GM08714 (cell line): ENCODE measurements around the gene PPDPF.

Experiments
- H3K4me3 ChIP-seq: fragments of 200-500 bp; sonication (Bioruptor generic); 2 replicates; pipeline ENCODE4 v1.5.1; 2014; ENCODE audit warnings: mild to moderate bottlenecking, low read length, inconsistent platforms
- ZNF274 ChIP-seq: IDR thresholded peaks from 2 replicates; pipeline ENCODE4 v1.6.1; 2012; ENCODE audit warnings: mild to moderate bottlenecking, low read depth, low read length

The PPDPF gene

GRCh38 chr20:63482021-63482587 is 38.5 kb upstream of the PPDPF start:
- no peak for TF ChIP-seq ZNF274
- H3K4me3 ChIP-seq = no peak overlapping the region

DNA sequence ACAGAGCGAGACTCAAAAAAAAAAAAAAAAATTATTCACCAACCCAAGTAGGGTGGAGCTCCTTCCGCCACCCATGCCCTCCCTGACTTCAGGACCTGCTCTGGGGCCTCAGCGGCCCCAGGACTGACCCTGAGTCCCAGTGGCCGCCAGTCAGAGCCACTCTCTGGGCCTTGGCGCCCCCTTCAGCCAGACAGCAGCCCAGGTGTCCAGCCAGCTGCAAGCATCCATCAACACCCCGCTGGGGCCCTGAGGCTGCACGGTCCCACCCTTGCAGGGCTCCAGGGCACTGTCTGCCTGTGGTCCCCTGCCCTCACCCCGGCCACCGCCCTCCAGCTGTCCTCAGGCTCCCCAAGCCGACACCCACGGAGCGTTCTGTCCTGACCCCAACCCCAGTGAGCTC is 36.7 kb upstream of the PPDPF start:
- TF ChIP-seq ZNF274 = no peak
- H3K4me3 ChIP-seq = no peak overlapping the region

DNA sequence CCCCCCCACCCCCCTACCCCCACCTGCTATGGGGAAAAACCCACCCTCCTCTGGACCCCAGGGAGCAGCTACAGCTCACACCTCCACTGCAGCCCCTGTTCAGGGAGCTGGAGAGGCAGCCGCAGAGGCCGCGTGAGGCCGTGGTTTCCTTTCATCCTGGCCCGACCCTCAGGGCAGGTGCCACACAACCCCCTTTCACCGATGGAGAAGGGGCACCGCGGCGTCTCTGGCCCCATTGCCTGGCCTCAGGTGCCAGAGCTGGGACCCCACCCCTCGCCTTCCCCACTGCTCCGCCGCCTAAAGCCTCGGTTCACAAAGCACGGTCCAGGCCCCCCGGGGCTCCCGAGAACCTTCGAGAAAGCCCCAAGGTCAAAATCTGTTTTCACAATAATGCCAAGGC is 36.3 kb upstream of the PPDPF start:
- TF ChIP-seq ZNF274 = no peak

DNA sequence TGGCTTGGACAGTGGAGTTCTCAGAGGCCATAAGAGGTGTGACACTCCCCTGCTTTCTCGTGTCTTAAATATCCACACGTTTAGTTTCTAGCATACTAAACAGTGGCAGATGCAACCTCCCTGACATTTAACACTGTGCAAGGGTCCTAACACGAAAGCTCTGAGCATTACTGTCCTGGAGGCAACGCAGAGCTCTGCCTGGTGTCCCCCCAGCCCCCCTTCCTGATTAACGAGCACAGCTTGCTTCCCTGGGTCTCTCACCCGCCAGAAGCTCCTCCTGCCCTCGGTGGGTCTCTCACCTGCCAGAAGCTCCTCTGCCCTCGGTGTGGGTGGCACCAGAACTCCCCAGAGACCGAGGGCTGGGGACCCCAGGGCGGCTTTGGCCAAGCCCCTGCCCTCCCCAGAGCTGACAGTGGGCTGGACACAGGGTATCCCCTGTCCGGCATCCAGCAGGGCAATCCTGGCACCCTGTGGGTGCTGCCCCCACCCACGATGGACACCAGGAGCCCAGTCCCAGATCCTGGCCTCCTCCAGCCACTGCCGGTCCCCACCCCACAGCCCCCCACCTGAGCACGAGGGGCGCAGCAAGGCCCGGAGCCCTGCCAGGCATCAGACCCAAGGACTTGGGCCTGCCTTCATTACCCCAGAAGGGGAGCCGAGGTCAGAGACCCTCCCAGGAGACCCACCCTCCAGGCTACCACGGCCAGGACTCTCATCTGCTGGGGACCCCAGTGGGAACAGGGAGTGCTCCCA is 35.7 kb upstream of the PPDPF start:
- no peak for TF ChIP-seq ZNF274
- H3K4me3 ChIP-seq = no peak overlapping the region

More for the DNA sequence above, 36.3 kb upstream of the PPDPF start:
- H3K4me3 ChIP-seq = no peak overlapping the region

DNA sequence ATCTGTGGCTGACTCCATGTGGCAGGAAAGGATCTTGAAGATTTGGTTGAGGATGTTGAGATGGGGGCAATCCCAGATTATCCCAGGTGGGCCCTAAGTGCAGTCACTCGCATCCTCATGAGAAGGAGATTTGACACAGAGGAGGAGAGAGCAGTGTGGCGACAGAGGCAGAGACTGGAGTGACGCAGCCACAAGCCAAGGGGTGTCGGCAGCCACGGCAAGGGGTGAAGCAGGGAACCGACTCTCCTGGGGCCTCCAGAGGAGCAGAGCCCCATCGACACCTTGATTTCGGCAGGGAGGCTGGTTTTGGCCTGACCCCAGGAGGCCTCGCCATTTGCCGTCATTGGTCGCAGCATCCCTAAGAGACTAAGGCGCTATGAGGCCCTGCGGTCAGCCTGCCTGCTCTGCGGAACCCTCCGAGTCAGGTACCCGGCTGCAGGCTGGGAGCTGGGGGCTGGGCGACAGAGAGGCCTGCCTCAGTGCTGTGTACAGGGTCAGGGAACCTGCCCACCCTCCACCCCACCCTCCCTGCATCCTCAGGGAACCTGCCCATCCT is 34.2 kb upstream of the PPDPF start:
- no peak overlapping the region for H3K4me3 ChIP-seq
- TF ChIP-seq ZNF274 = no peak

GRCh38 chr20:63487116-63487764 is 33.3 kb upstream of the PPDPF start:
- no peak overlapping the region for H3K4me3 ChIP-seq
- TF ChIP-seq ZNF274 = no peak

- no peak overlapping the region for H3K4me3 ChIP-seq
- TF ChIP-seq ZNF274 = no peak
Observed at GRCh38 chr20:63487781-63488241, 32.8 kb upstream of the PPDPF start.

DNA sequence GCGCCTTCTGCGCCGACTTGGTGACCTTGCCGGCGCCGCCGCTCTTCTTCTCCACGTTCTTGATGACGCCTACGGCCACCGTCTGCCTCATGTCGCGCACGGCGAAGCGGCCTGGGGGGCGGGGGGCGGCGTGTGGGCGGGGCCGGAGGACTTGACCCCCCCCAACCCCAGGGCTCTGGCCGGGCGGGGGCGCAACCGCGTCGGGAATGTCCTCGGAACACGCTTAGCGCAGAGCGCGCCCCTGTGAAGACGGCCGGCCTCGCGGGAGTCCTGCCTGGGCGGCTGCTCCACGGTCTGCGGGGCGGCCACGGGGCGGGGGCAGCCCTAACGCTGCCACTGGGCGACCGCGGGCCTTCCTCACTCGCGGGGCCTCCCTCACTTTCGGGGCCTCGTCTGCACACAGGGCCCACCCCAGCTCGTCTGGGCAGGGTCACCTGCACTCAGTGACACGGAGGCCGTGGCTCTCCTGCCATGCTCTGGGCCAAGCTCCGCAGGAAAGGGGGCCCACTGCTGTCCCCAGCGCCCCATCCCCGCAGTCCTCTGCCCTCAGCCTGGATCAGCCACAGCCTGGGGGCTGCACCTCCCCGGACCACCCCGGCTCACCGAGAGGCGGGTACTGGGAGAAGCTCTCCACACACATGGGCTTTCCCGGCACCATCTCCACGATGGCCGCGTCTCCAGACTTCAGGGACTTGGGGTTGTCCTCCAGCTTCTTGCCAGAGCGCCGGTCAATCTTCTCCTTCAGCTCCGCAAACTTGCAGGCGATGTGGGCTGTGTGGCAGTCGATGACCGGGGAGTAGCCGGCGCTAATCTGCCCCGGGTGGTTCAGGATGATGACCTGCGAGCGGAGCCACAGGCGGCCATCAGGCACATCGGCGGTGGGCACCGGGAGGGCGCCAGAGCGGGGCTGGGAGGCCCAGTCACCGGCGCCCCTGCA is 32.0 kb upstream of the PPDPF start:
- no peak overlapping the region for H3K4me3 ChIP-seq
- no peak for TF ChIP-seq ZNF274

DNA sequence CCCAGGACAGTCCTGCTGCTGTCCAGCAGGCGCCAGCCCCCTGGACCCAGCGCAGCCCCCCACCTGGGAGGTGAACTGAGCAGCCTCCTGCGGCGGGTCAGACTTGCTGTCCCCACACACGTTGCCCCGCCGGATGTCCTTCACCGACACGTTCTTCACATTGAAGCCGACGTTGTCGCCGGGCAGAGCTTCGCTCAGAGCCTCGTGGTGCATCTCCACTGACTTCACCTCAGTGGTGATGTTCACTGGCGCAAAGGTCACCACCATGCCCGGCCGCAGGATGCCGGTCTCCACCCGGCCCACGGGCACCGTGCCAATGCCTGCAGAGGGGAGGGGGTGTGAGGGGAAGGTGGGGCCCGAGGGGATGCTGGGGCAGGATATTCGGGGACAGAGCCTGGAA is 30.1 kb upstream of the PPDPF start:
- TF ChIP-seq ZNF274 = no peak
- no peak overlapping the region for H3K4me3 ChIP-seq

- H3K4me3 ChIP-seq = no peak overlapping the region
- TF ChIP-seq ZNF274 = no peak
Observed at GRCh38 chr20:63491078-63491477, 29.5 kb upstream of the PPDPF start.

- no peak overlapping the region for H3K4me3 ChIP-seq
- no peak for TF ChIP-seq ZNF274
Observed at GRCh38 chr20:63491635-63492230, 28.8 kb upstream of the PPDPF start.

DNA sequence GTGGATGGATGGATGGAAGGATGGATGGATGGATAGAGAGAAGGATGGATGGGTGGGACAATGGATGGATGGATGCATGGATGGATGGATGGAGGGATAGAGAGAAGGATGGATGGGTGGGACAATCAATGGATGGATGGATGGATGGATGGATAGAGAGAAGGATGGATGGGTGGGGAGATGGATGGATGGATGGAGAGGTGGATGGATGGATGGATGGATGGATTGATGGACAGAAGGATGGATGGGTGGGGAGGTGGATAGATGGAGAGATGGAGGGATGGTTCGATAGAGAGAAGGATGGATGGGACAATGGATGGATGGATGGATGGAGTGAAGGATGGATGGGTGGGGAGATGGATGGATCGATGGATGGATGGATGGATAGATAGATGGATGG is 28.0 kb upstream of the PPDPF start:
- no peak for TF ChIP-seq ZNF274
- no peak overlapping the region for H3K4me3 ChIP-seq

DNA sequence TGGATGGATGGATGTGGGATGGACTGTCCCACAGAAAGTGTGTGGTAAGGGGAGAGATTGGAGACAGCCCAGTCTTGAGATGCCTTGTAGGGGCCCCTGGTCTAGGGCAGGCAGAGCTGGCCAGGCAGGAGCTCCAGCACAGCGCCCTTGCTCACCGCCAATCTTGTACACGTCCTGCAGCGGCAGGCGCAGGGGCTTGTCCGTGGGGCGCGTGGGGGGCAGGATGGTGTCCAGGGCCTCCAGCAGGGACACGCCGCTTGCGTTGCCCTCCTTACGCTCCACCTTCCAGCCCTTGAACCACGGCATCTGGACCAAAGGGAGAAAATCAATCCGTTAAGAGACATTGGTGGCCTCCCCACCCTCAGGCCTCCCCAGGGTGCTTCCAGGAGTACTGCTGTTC is 27.6 kb upstream of the PPDPF start:
- TF ChIP-seq ZNF274 = no peak

More for the DNA sequence above, 27.6 kb upstream of the PPDPF start:
- H3K4me3 ChIP-seq = no peak overlapping the region
